Cardiac atrium fibroblast (primary cell): ENCODE measurements around the gene PREPL. TPM values are rescaled to one million over a fixed set of nuclear protein-coding genes. Genes with fewer than 3 reads are reported as not detected.

Source experiments
- total RNA-seq: library from RNA; depleted of rRNA; stranded (reverse); fragments of >200 nt; gene quantifications from 2 replicates; pipeline ENCODE4 v1.2.3, GENCODE V29; 2015

Gene PREPL
- 20.0 and 24.9 TPM in 2 replicates for total RNA-seq

GRCh38 chr2:44361330-44362206, at the start of gene PREPL, which contains the start of gene CAMKMT:
Gene PREPL (minus strand): TSS chr2:44361494. CDS start chr2:44346342, 15,152 bp downstream.
Gene CAMKMT (plus strand): TSS chr2:44361947.

Other genes starting within 250 kb of the PREPL start
- gene PPM1B, start 192.6 kb downstream of the PREPL start, total RNA-seq: 8.6 and 9.6 TPM in 2 replicates
- gene SLC3A1, start 86.0 kb downstream of the PREPL start, total RNA-seq: not detected in 2 replicates
- 3.1 and 13.5 TPM in 2 replicates for gene CAMKMT, start 453 bp upstream of the PREPL start, total RNA-seq